PC-3 (cell line): Measurements from ENCODE around the gene USP48. TPM values are rescaled to one million over a fixed set of nuclear protein-coding genes. Genes with fewer than 3 reads are reported as not detected.

Experiments
- ATAC-seq: fragments of 200-7000 bp; cut with Tn5 transposase; 2 replicates; pipeline ENCODE4 v1.9.1; 2020; ENCODE audit warnings: mild to moderate bottlenecking, moderate library complexity
- BruUV-seq: library from RNA; stranded (reverse); fragments of 400-500 nt; replicated peaks from 2 replicates; lab custom pipeline; 2021; lab: Mats Ljungman, UMichigan
- CTCF ChIA-PET: fragments of 300-600 bp; sonication (Branson Sonifier 250); formaldehyde crosslinking; loops from one replicate; lab custom pipeline; 2022; ENCODE audit warnings: antibody characterized with exemption; lab: Charles Lee
- POLR2A ChIA-PET: fragments of 300-600 bp; sonication (Branson Sonifier 250); formaldehyde crosslinking; loops from one replicate; lab custom pipeline; 2022; ENCODE audit warnings: antibody characterized with exemption; ENCODE audit not compliant: unreplicated experiment; lab: Charles Lee
- DNase-seq: peaks from one replicate; pipeline ENCODE4 v3.0.0-alpha.2; 2015
- H2AFZ ChIP-seq: fragments of 300-600 bp; sonication (generic); 2 replicates; pipeline ENCODE4 v1.6.0; 2016; ENCODE audit warnings: antibody characterized with exemption, low read length
- H3F3A ChIP-seq: fragments of 300-600 bp; sonication (generic); one replicate; pipeline ENCODE4 v1.6.0; 2017; ENCODE audit warnings: antibody characterized with exemption, low read length, control low read depth, mild to moderate bottlenecking; ENCODE audit not compliant: unreplicated experiment
- H3K27ac ChIP-seq: fragments of 300-600 bp; sonication (generic); 2 replicates; pipeline ENCODE4 v1.5.1; 2016; ENCODE audit warnings: mild to moderate bottlenecking, low read length
- H3K27me3 ChIP-seq: fragments of 300-600 bp; sonication (generic); 2 replicates; pipeline ENCODE4 v1.6.1; 2016; ENCODE audit warnings: low read length, mixed read lengths
- H3K36me3 ChIP-seq: fragments of 300-600 bp; sonication (generic); 2 replicates; pipeline ENCODE4 v1.6.1; 2016; ENCODE audit warnings: low read depth, mixed run types, low read length, mixed read lengths
- H3K4me1 ChIP-seq: fragments of 300-600 bp; sonication (generic); 2 replicates; pipeline ENCODE4 v1.5.1; 2016; ENCODE audit warnings: low read length; ENCODE audit not compliant: insufficient read depth
- H3K4me2 ChIP-seq: fragments of 300-600 bp; sonication (generic); 2 replicates; pipeline ENCODE4 v1.6.0; 2016; ENCODE audit warnings: low read length
- H3K4me3 ChIP-seq: fragments of 300-600 bp; sonication (generic); 2 replicates; pipeline ENCODE4 v1.5.1; 2016; ENCODE audit warnings: mild to moderate bottlenecking, low read length, mixed read lengths
- H3K79me2 ChIP-seq: fragments of 300-600 bp; sonication (generic); 2 replicates; pipeline ENCODE4 v1.6.1; 2017; ENCODE audit warnings: low read length, mixed read lengths
- H3K9ac ChIP-seq: fragments of 300-600 bp; sonication (generic); 2 replicates; pipeline ENCODE4 v1.6.0; 2016; ENCODE audit warnings: mild to moderate bottlenecking, low read length
- H3K9me2 ChIP-seq: fragments of 300-600 bp; sonication (generic); replicated peaks from 2 replicates; pipeline ENCODE4 v1.6.1; 2016; ENCODE audit warnings: mixed run types, low read length, mixed read lengths
- H3K9me3 ChIP-seq: fragments of 300-600 bp; sonication (generic); 2 replicates; pipeline ENCODE4 v1.6.1; 2016; ENCODE audit warnings: low read length, mixed read lengths
- H4K20me1 ChIP-seq: fragments of 300-600 bp; sonication (generic); 2 replicates; pipeline ENCODE4 v1.6.1; 2016; ENCODE audit warnings: low read length, mixed read lengths
- EZH2 ChIP-seq: fragments of 300-600 bp; sonication (generic); IDR thresholded peaks from one replicate; pipeline ENCODE4 v1.6.1; 2017; ENCODE audit warnings: antibody characterized with exemption, mild to moderate bottlenecking, low read length; ENCODE audit not compliant: unreplicated experiment
- EZH2phosphoT487 ChIP-seq: fragments of 300-600 bp; sonication (generic); IDR thresholded peaks from 2 replicates; pipeline ENCODE4 v1.6.1; 2018; ENCODE audit warnings: mild to moderate bottlenecking, antibody characterized with exemption, low read length, borderline replicate concordance
- intact Hi-C: fragments of 100-400 bp; cut with micrococcal nuclease; formaldehyde crosslinking; loops from 2 replicates; pipeline ENCODE4 v1.9.0; 2023
- total RNA-seq: library from RNA; depleted of rRNA; stranded (reverse); fragments of >200 nt; gene quantifications from 2 replicates; pipeline ENCODE4 v1.2.3, GENCODE V29; 2014
- TF ChIP-seq, protein P1 (sequence below): fragments of 300-600 bp; sonication (generic); conservative IDR thresholded peaks from 2 replicates; pipeline ENCODE4 v1.5.1; 2017; ENCODE audit warnings: antibody characterized with exemption, low read depth, mild to moderate bottlenecking, low read length

The USP48 gene
- total RNA-seq, 1 experiment from 2014 or later, result 33.3 TPM

DNA sequence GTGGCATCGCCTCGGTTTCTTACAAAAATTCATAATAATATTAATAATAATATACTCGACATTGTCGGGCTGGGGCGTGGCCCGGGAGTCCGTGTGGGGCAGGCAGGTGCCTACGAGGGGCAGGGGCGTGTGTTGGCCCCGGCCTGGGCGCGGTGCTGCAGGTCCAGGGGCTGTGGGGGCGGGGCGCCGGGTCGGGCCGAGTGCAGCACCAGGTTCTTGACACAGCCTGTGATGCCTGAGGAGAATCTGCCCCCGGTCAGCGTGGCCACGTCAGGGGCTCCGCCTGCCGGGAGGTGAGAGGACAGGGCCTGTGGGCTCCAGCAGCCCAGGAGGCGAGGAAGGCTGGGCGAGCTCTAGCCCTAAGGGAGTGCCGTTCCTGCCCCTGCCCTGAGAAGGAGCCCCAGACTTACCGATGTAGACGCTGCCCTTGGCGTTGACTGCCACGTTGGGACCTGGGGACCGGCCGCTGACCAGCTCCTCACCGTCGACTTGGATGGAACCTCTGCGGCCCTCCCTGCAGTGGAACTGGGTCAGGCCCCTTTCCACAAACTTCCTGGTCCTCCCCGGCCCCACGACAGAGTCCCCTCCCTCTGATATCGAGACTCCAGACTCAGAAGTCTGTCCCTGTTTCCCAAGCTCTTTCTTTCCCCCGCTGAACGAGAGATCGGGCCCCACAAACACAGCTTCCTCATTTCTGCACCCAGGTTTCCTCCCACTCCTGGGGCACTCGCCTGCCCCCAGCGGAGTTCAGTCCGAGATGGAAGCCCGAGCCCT is 40.4 kb upstream of the USP48 start:
- Histone ChIP-seq H3K9me2 (no peaks in the 10 kb centered on the region), H3K4me3 (no peak overlapping the region), H4K20me1 (no peaks in the 10 kb centered on the region), H3K79me2 (no peaks in the 10 kb centered on the region), H3K9ac (no peak overlapping the region), H3K36me3 (no peaks in the 10 kb centered on the region; the same call in 1 of the 2 replicates), H3K9me3 (no peaks in the 10 kb centered on the region), H3K4me1 (no peaks in the 10 kb centered on the region; the same call in 1 of the 2 replicates), H3F3A (no peaks in the 10 kb centered on the region), H2AFZ (no peak overlapping the region), H3K27ac (no peak overlapping the region), H3K4me2 (no peak overlapping the region), H3K27me3 (no peaks in the 10 kb centered on the region)
- no TSS peak for BruUV-seq
- ChIA-PET CTCF (no interaction called here), POLR2A (no interaction called here)
- ATAC-seq, result no peak
- no peak for TF ChIP-seq EZH2phosphoT487
- TF ChIP-seq EZH2, result no peak
- TF ChIP-seq, protein P1, sequence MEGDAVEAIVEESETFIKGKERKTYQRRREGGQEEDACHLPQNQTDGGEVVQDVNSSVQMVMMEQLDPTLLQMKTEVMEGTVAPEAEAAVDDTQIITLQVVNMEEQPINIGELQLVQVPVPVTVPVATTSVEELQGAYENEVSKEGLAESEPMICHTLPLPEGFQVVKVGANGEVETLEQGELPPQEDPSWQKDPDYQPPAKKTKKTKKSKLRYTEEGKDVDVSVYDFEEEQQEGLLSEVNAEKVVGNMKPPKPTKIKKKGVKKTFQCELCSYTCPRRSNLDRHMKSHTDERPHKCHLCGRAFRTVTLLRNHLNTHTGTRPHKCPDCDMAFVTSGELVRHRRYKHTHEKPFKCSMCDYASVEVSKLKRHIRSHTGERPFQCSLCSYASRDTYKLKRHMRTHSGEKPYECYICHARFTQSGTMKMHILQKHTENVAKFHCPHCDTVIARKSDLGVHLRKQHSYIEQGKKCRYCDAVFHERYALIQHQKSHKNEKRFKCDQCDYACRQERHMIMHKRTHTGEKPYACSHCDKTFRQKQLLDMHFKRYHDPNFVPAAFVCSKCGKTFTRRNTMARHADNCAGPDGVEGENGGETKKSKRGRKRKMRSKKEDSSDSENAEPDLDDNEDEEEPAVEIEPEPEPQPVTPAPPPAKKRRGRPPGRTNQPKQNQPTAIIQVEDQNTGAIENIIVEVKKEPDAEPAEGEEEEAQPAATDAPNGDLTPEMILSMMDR, result no peak
- DNase-seq, result no peak
- intact Hi-C loops, result no loop called here

DNA sequence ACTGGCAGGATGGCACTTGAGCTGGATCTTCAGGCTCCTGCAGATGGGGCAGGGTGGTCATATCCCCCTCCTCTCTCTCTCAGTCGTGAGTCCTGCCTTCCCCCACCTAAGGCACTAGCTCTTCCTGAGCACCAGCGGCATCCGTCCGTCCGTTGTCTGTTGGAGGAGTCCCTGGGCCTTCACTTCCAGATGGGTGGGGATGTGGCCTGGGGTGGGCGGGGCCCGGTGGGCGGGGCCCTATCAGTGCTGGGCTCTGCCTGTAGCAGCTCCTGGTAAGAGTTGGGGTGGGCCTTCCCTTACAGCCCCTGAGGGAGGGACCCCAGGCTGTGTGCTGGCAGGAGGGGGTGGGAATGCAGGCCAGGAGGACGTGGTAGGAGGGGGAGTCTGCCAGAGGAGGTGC is 39.4 kb upstream of the USP48 start:
- Histone ChIP-seq H3K9me3 (no peaks in the 10 kb centered on the region), H3K4me1 (peaks cover 2% of the 10 kb centered on the region), H2AFZ (no peak overlapping the region), H3K4me2 (no peak overlapping the region), H3K36me3 (no peaks in the 10 kb centered on the region), H3K4me3 (no peak overlapping the region), H3K27ac (no peak overlapping the region), H3K9ac (no peak overlapping the region), H3K27me3 (no peaks in the 10 kb centered on the region), H3K9me2 (no peaks in the 10 kb centered on the region), H4K20me1 (no peaks in the 10 kb centered on the region), H3K79me2 (no peaks in the 10 kb centered on the region), H3F3A (no peaks in the 10 kb centered on the region)
- ChIA-PET POLR2A (no interaction called here), CTCF (no interaction called here)
- ATAC-seq (no peak; the same call in 1 of the 2 replicates), DNase-seq (no peak)
- no peak for TF ChIP-seq EZH2
- TF ChIP-seq EZH2phosphoT487, result no peak
- TF ChIP-seq, protein P1, result no peak
- no TSS peak for BruUV-seq
- intact Hi-C loops, result no loop called here

DNA sequence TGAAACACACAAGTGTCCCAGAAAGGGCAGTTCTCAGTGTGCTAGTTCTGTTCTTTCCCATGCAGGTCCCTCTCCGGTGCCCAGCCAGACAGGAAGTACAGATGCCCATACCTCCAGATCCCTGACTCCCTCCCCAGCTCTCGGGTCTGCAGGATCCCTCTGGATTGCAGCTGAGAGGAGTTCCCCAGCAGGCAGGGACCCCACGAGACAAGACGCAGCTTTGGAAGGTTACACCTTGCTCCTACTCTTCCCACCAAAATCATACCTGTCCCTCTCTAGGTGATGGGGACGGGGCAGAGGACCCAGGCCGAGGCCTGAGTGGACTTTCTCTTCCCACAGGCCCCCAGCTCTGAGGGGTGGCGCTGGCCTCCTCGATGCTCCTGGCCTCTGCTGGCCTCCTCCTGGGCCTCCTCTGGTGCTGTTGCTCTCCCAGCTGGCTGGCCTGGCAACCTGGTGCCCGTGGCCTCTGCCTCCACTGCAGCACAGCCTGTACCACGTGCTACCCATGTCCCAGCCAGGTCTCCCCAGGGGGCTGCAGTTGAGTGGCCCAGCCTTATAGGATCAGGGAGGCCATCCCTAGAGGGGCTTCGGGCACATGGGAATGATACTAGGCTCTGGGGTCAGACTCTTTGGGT is 38.6 kb upstream of the USP48 start:
- intact Hi-C loops, result no loop called here
- H3F3A ChIP-seq, result no peaks in the 10 kb centered on the region
- H3K27me3 ChIP-seq, result no peaks in the 10 kb centered on the region
- H3K4me1 ChIP-seq, result peaks cover 11% of the 10 kb centered on the region
- TF ChIP-seq, protein P1, result no peak
- TF ChIP-seq EZH2 (no peak), EZH2phosphoT487 (no peak)
- H3K27ac ChIP-seq, result no peak overlapping the region
- no peak for DNase-seq
- POLR2A ChIA-PET, result no interaction called here
- no peaks in the 10 kb centered on the region for H4K20me1 ChIP-seq
- no peak overlapping the region for H2AFZ ChIP-seq
- CTCF ChIA-PET, result no interaction called here
- no peaks in the 10 kb centered on the region for H3K79me2 ChIP-seq
- H3K9me2 ChIP-seq, result no peaks in the 10 kb centered on the region
- H3K4me3 ChIP-seq, result no peak overlapping the region
- ATAC-seq, result no peak
- no peak overlapping the region for H3K9ac ChIP-seq
- no TSS peak for BruUV-seq
- H3K4me2 ChIP-seq, result no peak overlapping the region
- no peaks in the 10 kb centered on the region for H3K36me3 ChIP-seq
- no peaks in the 10 kb centered on the region for H3K9me3 ChIP-seq
